Mesothelial cell of epicardium (in vitro differentiated cells): Measurements from ENCODE around the gene GTF2F1. TPM values are rescaled to one million over a fixed set of nuclear protein-coding genes. Genes with fewer than 3 reads are reported as not detected.
"Not testable (repeated sequence)": the region's sequence is repeated elsewhere in the genome, so short reads cannot be mapped to it uniquely, and the experiment has no call there.

Source experiments
- DNase-seq, 2 experiments: peaks; one replicate each; pipeline ENCODE4 v3.0.0; 2021; ENCODE audit warnings: low spot score in 2 of 2; ENCODE audit not compliant: unreplicated experiment in 2 of 2
- H3K27ac Mint-ChIP-seq: 2 replicates; pipeline ENCODE4 v1.8.0; 2021; ENCODE audit warnings: mixed read lengths
- H3K27me3 Mint-ChIP-seq: 2 replicates; pipeline ENCODE4 v1.8.0; 2021; ENCODE audit warnings: low read depth, mixed read lengths
- H3K36me3 Mint-ChIP-seq: 2 replicates; pipeline ENCODE4 v1.8.0; 2021; ENCODE audit warnings: mixed read lengths
- H3K4me1 Mint-ChIP-seq: 2 replicates; pipeline ENCODE4 v1.8.0; 2021; ENCODE audit warnings: mixed read lengths
- H3K4me3 Mint-ChIP-seq: 2 replicates; pipeline ENCODE4 v1.8.0; 2021; ENCODE audit warnings: mild to moderate bottlenecking, moderate library complexity, mixed read lengths
- H3K9me3 Mint-ChIP-seq: 2 replicates; pipeline ENCODE4 v1.8.0; 2021; ENCODE audit warnings: mixed read lengths
- total RNA-seq: library from RNA; stranded (reverse); gene quantifications from 3 replicates; pipeline ENCODE4 v1.2.1, GENCODE V29; 2021
- TF ChIP-seq, protein P1 (sequence below): fragments of 200-600 bp; sonication (generic); IDR thresholded peaks from one replicate; pipeline ENCODE4 v1.5.0; 2021; ENCODE audit warnings: antibody characterized with exemption; ENCODE audit not compliant: unreplicated experiment

GTF2F1 gene
- total RNA-seq, 1 donor from 2014 or later, result 73.8 TPM

GRCh38 chr19:6433165-6433564, 40.2 kb upstream of the GTF2F1 start:
- no peak overlapping the region for H3K27ac Mint-ChIP-seq
- H3K27me3 Mint-ChIP-seq, result peaks cover 21% of the 10 kb centered on the region
- H3K9me3 Mint-ChIP-seq, result no peaks in the 10 kb centered on the region
- no peaks in the 10 kb centered on the region for H3K36me3 Mint-ChIP-seq
- TF ChIP-seq, protein P1, sequence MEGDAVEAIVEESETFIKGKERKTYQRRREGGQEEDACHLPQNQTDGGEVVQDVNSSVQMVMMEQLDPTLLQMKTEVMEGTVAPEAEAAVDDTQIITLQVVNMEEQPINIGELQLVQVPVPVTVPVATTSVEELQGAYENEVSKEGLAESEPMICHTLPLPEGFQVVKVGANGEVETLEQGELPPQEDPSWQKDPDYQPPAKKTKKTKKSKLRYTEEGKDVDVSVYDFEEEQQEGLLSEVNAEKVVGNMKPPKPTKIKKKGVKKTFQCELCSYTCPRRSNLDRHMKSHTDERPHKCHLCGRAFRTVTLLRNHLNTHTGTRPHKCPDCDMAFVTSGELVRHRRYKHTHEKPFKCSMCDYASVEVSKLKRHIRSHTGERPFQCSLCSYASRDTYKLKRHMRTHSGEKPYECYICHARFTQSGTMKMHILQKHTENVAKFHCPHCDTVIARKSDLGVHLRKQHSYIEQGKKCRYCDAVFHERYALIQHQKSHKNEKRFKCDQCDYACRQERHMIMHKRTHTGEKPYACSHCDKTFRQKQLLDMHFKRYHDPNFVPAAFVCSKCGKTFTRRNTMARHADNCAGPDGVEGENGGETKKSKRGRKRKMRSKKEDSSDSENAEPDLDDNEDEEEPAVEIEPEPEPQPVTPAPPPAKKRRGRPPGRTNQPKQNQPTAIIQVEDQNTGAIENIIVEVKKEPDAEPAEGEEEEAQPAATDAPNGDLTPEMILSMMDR, result no peak
- H3K4me1 Mint-ChIP-seq, result no peaks in the 10 kb centered on the region
- DNase-seq, result no peak
- no peak overlapping the region for H3K4me3 Mint-ChIP-seq

DNA sequence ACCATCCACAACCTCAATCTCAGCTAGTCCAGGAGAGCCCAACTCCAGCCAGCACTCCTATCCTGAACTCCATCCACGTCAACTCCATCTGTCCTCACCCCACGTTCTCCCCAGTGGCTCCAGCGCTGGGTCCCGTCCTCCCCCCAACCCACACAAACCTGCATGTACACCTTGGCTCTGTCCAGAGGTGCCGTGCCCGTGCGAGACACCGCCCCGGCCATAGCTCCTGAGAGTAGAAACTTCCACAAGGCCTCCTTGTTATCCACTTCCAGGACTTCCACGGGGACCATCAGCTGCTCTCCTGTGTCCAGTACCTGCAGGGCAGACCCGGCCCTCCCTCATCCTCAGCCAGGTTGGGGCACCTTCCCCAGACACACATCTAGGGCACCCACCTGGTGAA, 38.9 kb upstream of the GTF2F1 start:
- Mint-ChIP-seq H3K9me3 (no peaks in the 10 kb centered on the region), H3K36me3 (no peaks in the 10 kb centered on the region), H3K4me1 (no peaks in the 10 kb centered on the region), H3K27ac (no peak overlapping the region), H3K27me3 (peaks cover 21% of the 10 kb centered on the region), H3K4me3 (no peak overlapping the region)
- no peak for DNase-seq
- TF ChIP-seq, protein P1, result no peak

- Mint-ChIP-seq H3K4me3 (no peak overlapping the region), H3K9me3 (no peaks in the 10 kb centered on the region), H3K27ac (no peak overlapping the region), H3K27me3 (peaks cover 21% of the 10 kb centered on the region), H3K4me1 (no peaks in the 10 kb centered on the region), H3K36me3 (peaks cover 3% of the 10 kb centered on the region)
- TF ChIP-seq, protein P1, result no peak
- DNase-seq, result no peak
Measured at GRCh38 chr19:6429419-6430221, 36.7 kb upstream of the GTF2F1 start.

DNA sequence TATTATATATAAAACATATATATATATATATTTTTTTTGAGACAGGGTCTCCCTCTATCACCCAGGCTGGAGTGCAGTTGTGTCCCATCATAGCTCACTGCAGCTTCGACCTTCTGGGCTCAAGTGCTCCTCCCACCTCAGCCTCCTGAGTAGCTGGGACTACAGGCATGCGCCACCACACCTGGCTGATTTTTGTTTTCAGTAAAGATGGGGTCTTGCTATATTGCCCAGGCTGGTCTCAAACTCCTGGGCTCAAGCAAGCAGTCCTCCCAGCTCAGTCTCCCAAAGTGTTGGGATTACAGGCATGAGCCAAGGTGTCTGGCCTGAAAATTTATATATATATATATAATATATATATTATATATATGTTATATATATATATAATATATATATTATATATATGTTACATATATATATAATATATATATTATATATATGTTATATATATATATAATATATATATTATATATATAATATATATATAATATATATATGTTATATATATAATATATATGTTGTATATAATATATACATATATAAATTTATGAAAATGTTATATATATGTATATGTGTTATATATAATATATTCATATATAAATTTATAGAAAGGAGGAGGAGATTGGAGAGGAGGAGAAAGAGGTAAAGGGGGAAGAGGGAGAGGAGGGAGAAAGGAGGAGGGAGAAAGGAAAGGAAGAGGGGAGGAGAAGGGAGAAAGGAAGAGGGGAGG, 35.9 kb upstream of the GTF2F1 start:
- H3K27ac Mint-ChIP-seq, H3K4me1 Mint-ChIP-seq, H3K36me3 Mint-ChIP-seq, H3K4me3 Mint-ChIP-seq, H3K9me3 Mint-ChIP-seq, DNase-seq: not testable (repeated sequence)
- H3K27me3 Mint-ChIP-seq, result peaks cover 21% of the 10 kb centered on the region

DNA sequence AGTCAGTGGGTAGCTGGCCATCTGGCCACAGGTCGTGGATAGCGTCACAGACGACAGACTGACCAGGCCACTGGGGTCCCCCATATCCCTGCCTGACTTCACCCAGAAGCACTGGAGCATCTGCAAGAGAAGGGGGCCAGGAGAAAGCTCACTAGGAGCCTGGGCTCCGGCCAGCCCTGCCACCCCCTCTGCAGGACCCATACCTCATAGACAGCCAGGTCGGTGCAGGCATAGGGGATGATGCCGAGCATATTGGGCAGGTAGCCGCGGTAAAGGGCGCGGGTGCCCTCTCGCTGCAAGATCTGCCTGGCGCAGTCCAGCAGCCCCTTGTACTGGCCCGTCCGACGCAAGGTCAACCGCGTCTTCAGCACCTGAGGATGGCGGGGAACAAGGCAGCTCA, 34.2 kb upstream of the GTF2F1 start:
- Mint-ChIP-seq H3K4me1 (peaks cover 13% of the 10 kb centered on the region), H3K27ac (no peak overlapping the region), H3K4me3 (no peak overlapping the region), H3K36me3 (peaks cover 3% of the 10 kb centered on the region), H3K27me3 (peaks cover 20% of the 10 kb centered on the region), H3K9me3 (no peaks in the 10 kb centered on the region)
- TF ChIP-seq, protein P1, result no peak
- no peak for DNase-seq
